Astrocyte (in vitro differentiated cells and primary cell): ENCODE measurements around the gene CDH23.

ENCODE experiments used
- CTCF ChIP-seq: IDR thresholded peaks from 2 replicates; pipeline ENCODE4 v1.5.1; 2011; ENCODE audit warnings: low read depth, mild to moderate bottlenecking, inconsistent platforms, low read length, moderate library complexity; ENCODE audit not compliant: insufficient read depth
- EZH2 ChIP-seq: IDR thresholded peaks from 2 replicates; pipeline ENCODE4 v1.6.1; 2012; ENCODE audit warnings: mild to moderate bottlenecking, low read length, inconsistent platforms; ENCODE audit not compliant: insufficient read depth

- TF ChIP-seq CTCF (no peak), EZH2 (no peak)
These were observed 4.3 kb downstream of the CDH23 start for GRCh38 chr10:71401056-71401455.
